Osteoblast (primary cell): ENCODE data around the gene NPAS4. TPM values are rescaled to one million over a fixed set of nuclear protein-coding genes. Genes with fewer than 3 reads are reported as not detected.
A peak's percentile ranks its signal among the peaks of the same experiment; 100 is the strongest.

Experiments
- DNase-seq: peaks from one replicate; pipeline ENCODE4 v3.0.0; 2011; ENCODE audit warnings: low spot score, mixed read lengths; ENCODE audit not compliant: insufficient read length; ENCODE audit errors: missing footprints
- H2AFZ ChIP-seq: 2 replicates; pipeline ENCODE4 v1.6.0; 2011; ENCODE audit warnings: mild to moderate bottlenecking, low read length
- H3K27ac ChIP-seq: 2 replicates; pipeline ENCODE4 v1.5.1; 2011; ENCODE audit warnings: mild to moderate bottlenecking, low read depth, low read length, moderate library complexity
- H3K27me3 ChIP-seq: 2 replicates; pipeline ENCODE4 v1.6.0; 2012; ENCODE audit warnings: mild to moderate bottlenecking, control low read depth, inconsistent platforms, low read length, moderate library complexity; ENCODE audit not compliant: insufficient read depth
- H3K36me3 ChIP-seq: 2 replicates; pipeline ENCODE4 v1.5.1; 2011; ENCODE audit warnings: mild to moderate bottlenecking, low read length, control low read depth, moderate library complexity; ENCODE audit not compliant: insufficient read depth
- H3K4me1 ChIP-seq: 2 replicates; pipeline ENCODE4 v1.5.1; 2011; ENCODE audit warnings: mild to moderate bottlenecking, low read length, control low read depth, moderate library complexity; ENCODE audit not compliant: insufficient read depth
- H3K4me2 ChIP-seq: 2 replicates; pipeline ENCODE4 v1.6.0; 2011; ENCODE audit warnings: mild to moderate bottlenecking, low read length; ENCODE audit not compliant: insufficient read depth
- H3K4me3 ChIP-seq: fragments of 200-600 bp; sonication (generic); 3 replicates; pipeline ENCODE4 v1.5.1; 2012; ENCODE audit warnings: mild to moderate bottlenecking, low read length, inconsistent platforms; ENCODE audit not compliant: insufficient read depth
- H3K79me2 ChIP-seq: 2 replicates; pipeline ENCODE4 v1.6.0; 2012; ENCODE audit warnings: mild to moderate bottlenecking, low read length, control low read depth, inconsistent platforms; ENCODE audit not compliant: insufficient read depth
- H3K9me3 ChIP-seq: 2 replicates; pipeline ENCODE4 v1.5.1; 2011; ENCODE audit warnings: low read depth, low read length, control low read depth
- H4K20me1 ChIP-seq: 2 replicates; pipeline ENCODE4 v1.6.0; 2012; ENCODE audit warnings: mild to moderate bottlenecking, low read length, control low read depth; ENCODE audit not compliant: insufficient read depth
- total RNA-seq: library from RNA; depleted of rRNA; stranded (reverse); fragments of >200 nt; gene quantifications from 2 replicates; pipeline ENCODE4 v1.2.3, GENCODE V29; 2012
- TF ChIP-seq, protein P1 (sequence below): IDR thresholded peaks from 2 replicates; pipeline ENCODE4 v1.5.1; 2011; ENCODE audit warnings: mild to moderate bottlenecking, low read depth, low read length, moderate library complexity; ENCODE audit errors: extremely low read depth

NPAS4 gene
- total RNA-seq, 1 donor = 0.36 TPM

GRCh38 chr11:66415423-66415822, 5.4 kb upstream of the NPAS4 start:
- TF ChIP-seq, protein P1, sequence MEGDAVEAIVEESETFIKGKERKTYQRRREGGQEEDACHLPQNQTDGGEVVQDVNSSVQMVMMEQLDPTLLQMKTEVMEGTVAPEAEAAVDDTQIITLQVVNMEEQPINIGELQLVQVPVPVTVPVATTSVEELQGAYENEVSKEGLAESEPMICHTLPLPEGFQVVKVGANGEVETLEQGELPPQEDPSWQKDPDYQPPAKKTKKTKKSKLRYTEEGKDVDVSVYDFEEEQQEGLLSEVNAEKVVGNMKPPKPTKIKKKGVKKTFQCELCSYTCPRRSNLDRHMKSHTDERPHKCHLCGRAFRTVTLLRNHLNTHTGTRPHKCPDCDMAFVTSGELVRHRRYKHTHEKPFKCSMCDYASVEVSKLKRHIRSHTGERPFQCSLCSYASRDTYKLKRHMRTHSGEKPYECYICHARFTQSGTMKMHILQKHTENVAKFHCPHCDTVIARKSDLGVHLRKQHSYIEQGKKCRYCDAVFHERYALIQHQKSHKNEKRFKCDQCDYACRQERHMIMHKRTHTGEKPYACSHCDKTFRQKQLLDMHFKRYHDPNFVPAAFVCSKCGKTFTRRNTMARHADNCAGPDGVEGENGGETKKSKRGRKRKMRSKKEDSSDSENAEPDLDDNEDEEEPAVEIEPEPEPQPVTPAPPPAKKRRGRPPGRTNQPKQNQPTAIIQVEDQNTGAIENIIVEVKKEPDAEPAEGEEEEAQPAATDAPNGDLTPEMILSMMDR = no peak
- peaks cover 16% of the 10 kb centered on the region for H3K4me1 ChIP-seq
- H3K4me2 ChIP-seq = no peak overlapping the region
- no peak overlapping the region for H3K27ac ChIP-seq
- no peaks in the 10 kb centered on the region for H3K79me2 ChIP-seq
- DNase-seq = no peak
- H3K9me3 ChIP-seq = no peaks in the 10 kb centered on the region
- H4K20me1 ChIP-seq = peaks cover 9% of the 10 kb centered on the region
- no peak overlapping the region for H3K4me3 ChIP-seq
- no peaks in the 10 kb centered on the region for H3K36me3 ChIP-seq
- no peak overlapping the region for H2AFZ ChIP-seq
- H3K27me3 ChIP-seq = peaks cover 23% of the 10 kb centered on the region

DNA sequence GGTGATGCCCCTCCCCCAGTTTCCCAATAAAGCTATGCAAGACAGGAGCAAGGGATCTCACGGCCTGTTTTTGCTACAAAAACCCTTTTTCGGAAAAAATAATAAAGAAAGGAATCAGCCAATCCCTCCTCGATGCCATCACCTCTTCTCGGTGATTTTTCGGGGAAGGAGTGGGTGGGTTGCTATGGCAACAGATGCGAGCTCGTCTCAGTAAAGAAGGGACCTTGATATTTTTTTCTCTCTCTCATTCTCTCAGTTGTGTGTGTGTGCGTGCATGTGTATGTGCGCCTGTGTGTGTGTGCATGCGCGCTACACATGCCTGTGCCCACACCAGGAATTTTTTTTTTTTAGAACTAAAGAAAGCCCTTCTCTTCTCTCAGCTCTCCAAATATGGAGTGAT, 3.8 kb upstream of the NPAS4 start:
- no peaks in the 10 kb centered on the region for H3K9me3 ChIP-seq
- DNase-seq = no peak
- no peak overlapping the region for H3K27ac ChIP-seq
- TF ChIP-seq, protein P1 = no peak
- no peaks in the 10 kb centered on the region for H3K36me3 ChIP-seq
- no peak overlapping the region for H3K4me2 ChIP-seq
- H3K79me2 ChIP-seq = no peaks in the 10 kb centered on the region
- peaks cover 23% of the 10 kb centered on the region for H3K27me3 ChIP-seq
- H2AFZ ChIP-seq = no peak overlapping the region
- H3K4me3 ChIP-seq = no peak overlapping the region
- peaks cover 16% of the 10 kb centered on the region for H4K20me1 ChIP-seq
- H3K4me1 ChIP-seq = peaks cover 16% of the 10 kb centered on the region

GRCh38 chr11:66418168-66418985, 2.5 kb upstream of the NPAS4 start:
- Histone ChIP-seq H3K36me3 (no peaks in the 10 kb centered on the region), H3K4me2 (peak overlapping the region; percentile 38), H3K9me3 (no peaks in the 10 kb centered on the region), H2AFZ (no peak overlapping the region), H3K4me1 (peaks cover 16% of the 10 kb centered on the region), H4K20me1 (peaks cover 21% of the 10 kb centered on the region), H3K27me3 (peaks cover 23% of the 10 kb centered on the region), H3K27ac (peak overlapping the region; percentile 67), H3K79me2 (no peaks in the 10 kb centered on the region), H3K4me3 (no peak overlapping the region)
- TF ChIP-seq, protein P1 = peak; percentile 55
- peak; percentile 99 for DNase-seq

- H2AFZ ChIP-seq = no peak overlapping the region
- H4K20me1 ChIP-seq = peaks cover 21% of the 10 kb centered on the region
Measured at GRCh38 chr11:66418986-66419308, 1.9 kb upstream of the NPAS4 start.

More at GRCh38 chr11:66418986-66419308, 1.9 kb upstream of the NPAS4 start:
- Histone ChIP-seq H3K27ac (no peak overlapping the region), H3K4me1 (peaks cover 16% of the 10 kb centered on the region), H3K4me3 (no peak overlapping the region), H3K79me2 (no peaks in the 10 kb centered on the region), H3K4me2 (no peak overlapping the region), H3K9me3 (no peaks in the 10 kb centered on the region), H3K36me3 (no peaks in the 10 kb centered on the region), H3K27me3 (peaks cover 23% of the 10 kb centered on the region)
- TF ChIP-seq, protein P1 = no peak
- no peak for DNase-seq
